HCT116 (cell line): ENCODE data around the gene ZDHHC14. TPM values are rescaled to one million over a fixed set of nuclear protein-coding genes. Genes with fewer than 3 reads are reported as not detected.

Experiments used
- ATAC-seq: fragments of 200-7000 bp; cut with Tn5 transposase; 2 replicates; pipeline ENCODE4 v1.9.1; 2020; ENCODE audit warnings: mild to moderate bottlenecking, moderate library complexity
- BruUV-seq: library from RNA; stranded (reverse); fragments of 400-500 nt; replicated peaks from 2 replicates; lab custom pipeline; 2021; lab: Mats Ljungman, UMichigan
- CTCF ChIA-PET: fragments of 300-600 bp; sonication (Branson Sonifier 250); formaldehyde crosslinking; loops from one replicate; lab custom pipeline; 2021; ENCODE audit warnings: antibody characterized with exemption; lab: Charles Lee
- POLR2A ChIA-PET: fragments of 300-600, 350-600 bp; sonication (Branson Sonifier 250); formaldehyde crosslinking; loops from one replicate; lab custom pipeline; 2021; ENCODE audit warnings: antibody characterized with exemption; lab: Charles Lee
- RAD21 ChIA-PET, 2 experiments: fragments of 300-600 bp; sonication (Branson Sonifier 250); formaldehyde crosslinking; loops; one replicate each; lab custom pipeline; 2023; ENCODE audit warnings: low total read pairs in 2 of 2; ENCODE audit not compliant: uncharacterized antibody in 2 of 2, unreplicated experiment in 2 of 2, low non-redundant PET in 1 of 2; lab: Charles Lee
- DNase-seq: peaks from one replicate; pipeline ENCODE4 v3.0.0-alpha.2; 2010; ENCODE audit warnings: low read depth, low spot score
- H2AFZ ChIP-seq: fragments of 200-600 bp; shearing (Covaris generic), sonication (generic); 2 replicates; pipeline ENCODE4 v1.6.1; 2017; ENCODE audit warnings: low read depth, mixed run types, mixed read lengths, antibody characterized with exemption, low read length; ENCODE audit not compliant: poor library complexity, severe bottlenecking
- H3K27ac ChIP-seq: 2 replicates; pipeline ENCODE4 v1.5.1; 2012; ENCODE audit warnings: low read depth, low read length
- H3K27me3 ChIP-seq: fragments of 200-600 bp; sonication (generic); 2 replicates; pipeline ENCODE4 v1.6.1; 2016; ENCODE audit warnings: mixed run types, low read length, mixed read lengths; ENCODE audit not compliant: insufficient read depth
- H3K36me3 ChIP-seq, 2 experiments: fragments of 200-500 bp in 1 of 2; fragments of 200-600 bp in 1 of 2; sonication (Bioruptor generic) in 1 of 2; sonication (generic) in 1 of 2; 2 replicates each; pipeline versions ENCODE4 v1.5.1 to v1.6.1; 2014 to 2016; ENCODE audit warnings: low read length in 2 of 2, inconsistent platforms in 1 of 2, mixed read lengths in 1 of 2, mixed run types in 1 of 2; ENCODE audit not compliant: insufficient read depth in 2 of 2, control insufficient read depth in 1 of 2
- H3K4me1 ChIP-seq, 2 experiments: fragments of 200-600 bp in 1 of 2; sonication (generic) in 1 of 2; 2 replicates each; pipeline versions ENCODE4 v1.5.1 to v1.6.1; 2012 to 2017; ENCODE audit warnings: low read length in 2 of 2, inconsistent platforms in 1 of 2, mild to moderate bottlenecking in 1 of 2, mixed read lengths in 1 of 2, mixed run types in 1 of 2, moderate library complexity in 1 of 2; ENCODE audit not compliant: insufficient read depth in 2 of 2, control insufficient read depth in 1 of 2
- H3K4me2 ChIP-seq: fragments of 200-600 bp; sonication (generic); 2 replicates; pipeline ENCODE4 v1.6.1; 2017; ENCODE audit warnings: mixed run types, low read length, mixed read lengths
- H3K4me3 ChIP-seq, 2 experiments: fragments of 200-600 bp in 1 of 2; sonication (generic) in 1 of 2; replicated peaks in 1 of 2; 2 replicates each; pipeline ENCODE4 v1.5.1; 2011 to 2016; ENCODE audit warnings: low read length in 2 of 2, control low read depth in 1 of 2, low read depth in 1 of 2, mild to moderate bottlenecking in 1 of 2, mixed read lengths in 1 of 2, mixed run types in 1 of 2
- H3K79me2 ChIP-seq: fragments of 200-600 bp; sonication (generic); 2 replicates; pipeline ENCODE4 v1.6.1; 2017; ENCODE audit warnings: mild to moderate bottlenecking, mixed run types, low read length, moderate library complexity, mixed read lengths; ENCODE audit not compliant: insufficient read depth
- H3K9ac ChIP-seq: fragments of 200-600 bp; sonication (generic); 2 replicates; pipeline ENCODE4 v1.6.1; 2016; ENCODE audit warnings: low read length, mixed read lengths
- H3K9me2 ChIP-seq: fragments of 200-600 bp; sonication (generic), shearing (Covaris generic); 2 replicates; pipeline ENCODE4 v1.6.1; 2017; ENCODE audit warnings: mixed run types, mild to moderate bottlenecking, moderate library complexity; ENCODE audit not compliant: insufficient read depth
- H3K9me3 ChIP-seq, 2 experiments: fragments of 200-500 bp in 1 of 2; fragments of 200-600 bp in 1 of 2; sonication (Bioruptor generic) in 1 of 2; sonication (generic) in 1 of 2; 2 replicates each; pipeline ENCODE4 v1.6.1; 2014 to 2017; ENCODE audit warnings: low read length in 2 of 2, mixed read lengths in 2 of 2, inconsistent platforms in 1 of 2, low read depth in 1 of 2, mild to moderate bottlenecking in 1 of 2, mixed run types in 1 of 2, moderate library complexity in 1 of 2; ENCODE audit not compliant: control insufficient read depth in 1 of 2, insufficient read depth in 1 of 2
- H4K20me1 ChIP-seq: fragments of 200-600 bp; sonication (generic), shearing (Covaris generic); 2 replicates; pipeline ENCODE4 v1.6.1; 2017; ENCODE audit warnings: mixed run types, mild to moderate bottlenecking, moderate library complexity; ENCODE audit not compliant: insufficient read depth
- CBX3 ChIP-seq: IDR thresholded peaks from 2 replicates; pipeline ENCODE4 v1.6.1; 2012; ENCODE audit warnings: low read depth
- CTCF ChIP-seq, 3 experiments: fragments of 200-600 bp in 1 of 3; sonication (generic) in 1 of 3; IDR thresholded peaks in 2 of 3; conservative IDR thresholded peaks in 1 of 3; 2 replicates each; pipeline ENCODE4 v1.5.1; 2012 to 2017; ENCODE audit warnings: low read depth in 2 of 3, low read length in 2 of 3, antibody characterized with exemption in 1 of 3, borderline replicate concordance in 1 of 3, control low read depth in 1 of 3, mild to moderate bottlenecking in 1 of 3, mixed read lengths in 1 of 3, mixed run types in 1 of 3, moderate library complexity in 1 of 3; ENCODE audit not compliant: insufficient read depth in 1 of 3
- EGR1 ChIP-seq: IDR thresholded peaks from 2 replicates; pipeline ENCODE4 v1.6.1; 2012; ENCODE audit warnings: low read depth
- ELF1 ChIP-seq: IDR thresholded peaks from 2 replicates; pipeline ENCODE4 v1.6.1; 2012; ENCODE audit warnings: low read depth, borderline replicate concordance
- EZH2 ChIP-seq: fragments of 200-600 bp; sonication (generic); IDR thresholded peaks from 2 replicates; pipeline ENCODE4 v1.6.1; 2017; ENCODE audit warnings: antibody characterized with exemption, mixed run types
- EZH2phosphoT487 ChIP-seq: fragments of 200-600 bp; IDR thresholded peaks from 2 replicates; pipeline ENCODE4 v1.6.1; 2018; ENCODE audit warnings: antibody characterized with exemption, borderline replicate concordance
- FOSL1 ChIP-seq: IDR thresholded peaks from 2 replicates; pipeline ENCODE4 v1.6.1; 2012; ENCODE audit warnings: low read depth
- JUND ChIP-seq: IDR thresholded peaks from 2 replicates; pipeline ENCODE4 v1.6.1; 2012
- MAX ChIP-seq: IDR thresholded peaks from 2 replicates; pipeline ENCODE4 v1.6.1; 2012
- POLR2A ChIP-seq: IDR thresholded peaks from 2 replicates; pipeline ENCODE4 v1.7.0; 2011; ENCODE audit warnings: borderline replicate concordance; ENCODE audit not compliant: insufficient read depth, insufficient read length; ENCODE audit errors: extremely low read depth
- POLR2AphosphoS5 ChIP-seq: IDR thresholded peaks from 2 replicates; pipeline ENCODE4 v1.6.1; 2011; ENCODE audit warnings: mild to moderate bottlenecking, low read depth, low read length, moderate library complexity
- RAD21 ChIP-seq: IDR thresholded peaks from 2 replicates; pipeline ENCODE4 v1.6.1; 2012; ENCODE audit warnings: low read depth, mild to moderate bottlenecking
- REST ChIP-seq: IDR thresholded peaks from 2 replicates; pipeline ENCODE4 v1.6.1; 2012; ENCODE audit warnings: low read depth
- SIN3A ChIP-seq: IDR thresholded peaks from 2 replicates; pipeline ENCODE4 v1.6.1; 2012; ENCODE audit warnings: low read depth
- SP1 ChIP-seq: IDR thresholded peaks from 2 replicates; pipeline ENCODE4 v1.6.1; 2012; ENCODE audit warnings: low read depth
- TCF7L2 ChIP-seq: IDR thresholded peaks from 2 replicates; pipeline ENCODE4 v1.7.0; 2011; ENCODE audit warnings: borderline replicate concordance, inconsistent platforms; ENCODE audit not compliant: insufficient read depth, insufficient read length; ENCODE audit errors: extremely low read depth
- ZBTB33 ChIP-seq: IDR thresholded peaks from 2 replicates; pipeline ENCODE4 v1.6.1; 2011; ENCODE audit warnings: mild to moderate bottlenecking, low read length, moderate library complexity; ENCODE audit not compliant: insufficient replicate concordance; ENCODE audit errors: extremely low read depth
- ZNF274 ChIP-seq: fragments of 200-500 bp; sonication (Bioruptor generic); IDR thresholded peaks from 2 replicates; pipeline ENCODE4 v1.6.1; 2014; ENCODE audit warnings: mild to moderate bottlenecking, low read depth, low read length, inconsistent platforms
- intact Hi-C: fragments of 100-400 bp; cut with micrococcal nuclease; formaldehyde crosslinking; loops from 2 replicates; pipeline ENCODE4 v1.10.0; 2022
- total RNA-seq: library from RNA; stranded (reverse); gene quantifications from one replicate; pipeline ENCODE4 v1.2.1, GENCODE V29; 2021; ENCODE audit not compliant: unreplicated experiment

The ZDHHC14 gene
- total RNA-seq, 1 experiment from 2014 or later: 5.3 TPM

GRCh38 chr6:157718503-157719187 is 337.7 kb downstream of the ZDHHC14 start:
- no peak for ATAC-seq
- intact Hi-C loops: loop anchor here (1.0 kb wide), 1 partner anchor 44 kb away; no protein-coding TSS in a partner anchor

More at GRCh38 chr6:157718503-157719187, 337.7 kb downstream of the ZDHHC14 start:
- no peak for DNase-seq
- no peaks in the 10 kb centered on the region for H3K4me1 ChIP-seq
- H3K4me3 ChIP-seq: no peak overlapping the region
- ChIA-PET RAD21 (no interaction called here), CTCF (no interaction called here), POLR2A (no interaction called here)
- BruUV-seq: no TSS peak
- H3K79me2 ChIP-seq: no peaks in the 10 kb centered on the region
- no peak overlapping the region for H3K4me2 ChIP-seq
- H3K9me2 ChIP-seq: no peaks in the 10 kb centered on the region
- H3K27ac ChIP-seq: no peak overlapping the region
- no peak overlapping the region for H3K9ac ChIP-seq
- H3K9me3 ChIP-seq: no peaks in the 10 kb centered on the region
- H3K36me3 ChIP-seq: no peaks in the 10 kb centered on the region
- TF ChIP-seq EZH2: no peak
- no peak for TF ChIP-seq CTCF (IDR thresholded peaks at IDR 0.05 in 2 of 3, conservative IDR thresholded peaks at IDR 0.05 in 1 of 3; ENCODE audit: borderline replicate concordance in 1 of 3, insufficient read depth in 1 of 3, low read depth in 2 of 3, low read length in 2 of 3)
- TF ChIP-seq ELF1: no peak
- no peak for TF ChIP-seq ZBTB33
- TF ChIP-seq ZNF274: no peak
- TF ChIP-seq JUND: no peak
- no peak for TF ChIP-seq FOSL1
- TF ChIP-seq SP1: no peak
- TF ChIP-seq RAD21: no peak
- no peak for TF ChIP-seq CBX3
- TF ChIP-seq TCF7L2: no peak
- TF ChIP-seq EZH2phosphoT487: no peak
- TF ChIP-seq REST: no peak
- no peak for TF ChIP-seq MAX
- TF ChIP-seq SIN3A: no peak
- no peak for TF ChIP-seq POLR2A
- TF ChIP-seq EGR1: no peak
- no peak for TF ChIP-seq POLR2AphosphoS5
- H2AFZ ChIP-seq: no peak overlapping the region
- H3K27me3 ChIP-seq: no peaks in the 10 kb centered on the region
- H4K20me1 ChIP-seq: no peaks in the 10 kb centered on the region
